Activated naive CD4-positive, alpha-beta T cell treated with anti-CD3 and anti-CD28 coated beads for 36 hours (primary cell): ENCODE data around the gene SLAMF6. TPM values are rescaled to one million over a fixed set of nuclear protein-coding genes. Genes with fewer than 3 reads are reported as not detected.
"Not testable (repeated sequence)": the region's sequence is repeated elsewhere in the genome, so short reads cannot be mapped to it uniquely, and the experiment has no call there.

ENCODE experiments used
- CTCF ChIA-PET: fragments of 350-600 bp; sonication (Branson Sonifier 250); formaldehyde crosslinking; loops from one replicate; lab custom pipeline; 2021; ENCODE audit warnings: antibody characterized with exemption; lab: Charles Lee
- DNase-seq: peaks from one replicate; pipeline ENCODE4 v3.0.0-alpha.2; 2020
- H3K27ac Mint-ChIP-seq: one replicate; pipeline ENCODE4 v1.8.0; 2021; ENCODE audit warnings: mild to moderate bottlenecking, mixed read lengths
- H3K27me3 Mint-ChIP-seq: one replicate; pipeline ENCODE4 v1.8.0; 2021; ENCODE audit warnings: low read depth, mixed read lengths
- H3K36me3 Mint-ChIP-seq: one replicate; pipeline ENCODE4 v1.8.0; 2021; ENCODE audit warnings: low read depth, mixed read lengths
- H3K4me1 Mint-ChIP-seq: one replicate; pipeline ENCODE4 v1.8.0; 2021; ENCODE audit warnings: low read depth, mixed read lengths
- H3K4me3 Mint-ChIP-seq: one replicate; pipeline ENCODE4 v1.8.0; 2021; ENCODE audit warnings: mild to moderate bottlenecking, moderate library complexity, mixed read lengths
- H3K9me3 Mint-ChIP-seq: one replicate; pipeline ENCODE4 v1.8.0; 2021; ENCODE audit warnings: mixed read lengths
- intact Hi-C: fragments of 100-400 bp; cut with micrococcal nuclease; formaldehyde crosslinking; loops from one replicate; pipeline ENCODE4 v1.15.1; 2023
- total RNA-seq, 2 experiments: library from RNA; stranded (reverse); gene quantifications; one replicate each; pipeline ENCODE4 v1.2.3, GENCODE V29; 2021

SLAMF6 gene
- total RNA-seq, 2 experiments from 2014 or later = 55.0 to 55.5 TPM

DNA sequence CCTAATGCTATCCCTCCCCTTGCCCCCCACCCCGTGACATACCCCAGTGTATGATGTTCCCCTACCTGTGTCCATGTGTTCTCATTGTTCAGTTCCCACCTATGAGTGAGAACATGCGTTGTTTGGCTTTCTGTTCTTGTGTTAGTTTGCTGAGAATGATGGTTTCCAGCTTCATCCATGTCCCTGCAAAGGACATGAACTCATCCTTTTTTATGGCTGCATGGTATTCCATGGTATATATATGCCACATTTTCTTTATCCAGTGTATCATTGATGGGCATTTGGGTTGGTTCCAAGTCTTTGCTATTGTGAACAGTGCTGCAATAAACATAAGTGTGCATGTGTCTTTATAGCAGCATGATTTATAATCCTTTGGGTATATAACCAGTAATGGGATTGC lies 734 bp upstream of the SLAMF6 start:
- Mint-ChIP-seq H3K36me3 (peaks cover 50% of the 10 kb centered on the region), H3K4me3 (peak overlapping the region; percentile 66), H3K4me1 (peaks cover 44% of the 10 kb centered on the region), H3K9me3 (peaks cover 35% of the 10 kb centered on the region), H3K27ac (peak overlapping the region; percentile 85)
- intact Hi-C loops = loop anchor here (1.0 to 10.0 kb wide), 3 partner anchors 17 to 1509 kb away; partner anchors contain the start of gene DCAF8
- not testable (repeated sequence) for DNase-seq, H3K27me3 Mint-ChIP-seq
- CTCF ChIA-PET = interaction anchor here (0.7 to 1.1 kb wide), 3 partner anchors 10 to 179 kb away, joined by 3 read pairs; no protein-coding TSS in a partner anchor

DNA sequence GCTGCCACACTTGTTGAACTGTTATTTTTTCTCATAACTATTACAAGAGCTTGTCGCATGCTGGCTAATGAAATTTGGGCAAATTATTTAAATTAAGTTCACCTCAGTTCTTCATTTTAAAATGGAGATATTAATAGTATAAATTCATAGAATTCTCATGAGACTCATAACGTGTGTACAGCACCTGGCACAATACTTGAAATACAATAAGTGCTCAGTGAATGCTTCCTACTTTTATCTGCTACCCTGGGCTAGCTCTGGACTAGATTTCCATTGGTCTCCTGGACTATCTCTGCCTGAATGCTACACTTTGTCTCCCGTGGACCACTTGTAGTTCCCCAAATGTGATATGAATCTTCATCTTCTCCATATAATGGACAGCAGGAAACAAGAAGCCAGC lies 919 bp downstream of the SLAMF6 start:
- H3K4me1 Mint-ChIP-seq = peaks cover 56% of the 10 kb centered on the region
- H3K36me3 Mint-ChIP-seq = peaks cover 56% of the 10 kb centered on the region
- CTCF ChIA-PET = interaction anchor here (0.8 to 2.0 kb wide), 7 partner anchors 9 to 94 kb away, joined by 3 to 14 read pairs (median 8); no protein-coding TSS in a partner anchor
- H3K9me3 Mint-ChIP-seq = peaks cover 30% of the 10 kb centered on the region
- no peak for DNase-seq
- no peaks in the 10 kb centered on the region for H3K27me3 Mint-ChIP-seq
- H3K4me3 Mint-ChIP-seq = peak overlapping the region; percentile 85
- peak overlapping the region; percentile 97 for H3K27ac Mint-ChIP-seq
- intact Hi-C loops = loop anchor here (5.0 to 10.0 kb wide), 2 partner anchors 260 to 1507 kb away; partner anchors contain the start of gene DCAF8

DNA sequence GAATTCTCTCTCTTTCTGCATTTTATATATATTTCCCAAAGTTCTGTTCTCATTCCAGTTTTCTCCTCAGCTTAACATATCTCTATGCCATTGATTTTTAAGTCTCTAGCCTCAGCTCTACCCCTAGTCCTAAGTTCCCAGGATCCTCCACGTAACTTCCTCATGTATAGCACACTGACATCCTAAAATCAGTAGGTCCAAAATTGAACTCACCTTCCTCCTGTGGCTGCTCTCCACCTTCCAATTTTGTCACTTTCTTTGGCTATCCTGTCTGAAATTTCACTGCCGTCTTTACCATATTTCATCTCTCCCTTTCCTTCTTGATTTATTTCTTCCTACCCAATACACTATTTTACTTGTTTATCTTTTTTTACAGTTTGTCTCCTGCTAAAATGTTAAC lies 1.5 kb downstream of the SLAMF6 start:
- no peak for DNase-seq
- CTCF ChIA-PET = interaction anchor here (1.0 to 2.0 kb wide), 5 partner anchors 9 to 93 kb away, joined by 3 to 12 read pairs (median 8); no protein-coding TSS in a partner anchor
- Mint-ChIP-seq H3K27ac (peak overlapping the region; percentile 97), H3K4me3 (peak overlapping the region; percentile 85), H3K36me3 (peaks cover 57% of the 10 kb centered on the region), H3K4me1 (peaks cover 57% of the 10 kb centered on the region), H3K27me3 (no peaks in the 10 kb centered on the region), H3K9me3 (peaks cover 24% of the 10 kb centered on the region)
- intact Hi-C loops = loop anchor here (5.0 to 10.0 kb wide), 2 partner anchors 259 to 1507 kb away; partner anchors contain the start of gene DCAF8

DNA sequence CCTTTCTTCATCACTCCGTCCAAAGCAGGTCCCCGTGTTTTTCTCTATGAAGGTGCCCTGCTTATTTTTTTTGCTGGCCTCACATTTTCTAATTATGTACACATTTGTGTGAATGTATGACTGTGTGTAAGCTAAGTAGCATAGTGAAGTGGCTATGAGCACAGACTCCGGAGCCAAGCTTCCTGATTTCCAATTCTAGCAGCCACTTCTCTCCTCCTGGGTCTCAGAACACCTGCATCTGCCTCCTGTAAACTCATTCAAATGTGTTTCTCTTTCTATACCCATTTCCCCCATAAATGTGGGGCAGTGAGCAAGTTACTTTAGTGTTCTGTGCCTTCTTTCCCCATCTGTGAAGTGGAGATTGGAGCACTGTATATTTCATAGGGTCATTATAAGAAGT lies 2.1 kb downstream of the SLAMF6 start:
- peak; percentile 32 for DNase-seq
- intact Hi-C loops = loop anchor here (1.0 to 10.0 kb wide), 7 partner anchors 50 to 1506 kb away; partner anchors contain the start of gene DCAF8
- Mint-ChIP-seq H3K36me3 (peaks cover 55% of the 10 kb centered on the region), H3K4me3 (peak overlapping the region; percentile 85), H3K27ac (peak overlapping the region; percentile 97), H3K27me3 (no peaks in the 10 kb centered on the region), H3K9me3 (peaks cover 22% of the 10 kb centered on the region), H3K4me1 (peaks cover 63% of the 10 kb centered on the region)
- CTCF ChIA-PET = interaction anchor here (1.0 to 2.0 kb wide), 3 partner anchors 8 to 92 kb away, joined by 3 to 9 read pairs (median 3); no protein-coding TSS in a partner anchor

DNA sequence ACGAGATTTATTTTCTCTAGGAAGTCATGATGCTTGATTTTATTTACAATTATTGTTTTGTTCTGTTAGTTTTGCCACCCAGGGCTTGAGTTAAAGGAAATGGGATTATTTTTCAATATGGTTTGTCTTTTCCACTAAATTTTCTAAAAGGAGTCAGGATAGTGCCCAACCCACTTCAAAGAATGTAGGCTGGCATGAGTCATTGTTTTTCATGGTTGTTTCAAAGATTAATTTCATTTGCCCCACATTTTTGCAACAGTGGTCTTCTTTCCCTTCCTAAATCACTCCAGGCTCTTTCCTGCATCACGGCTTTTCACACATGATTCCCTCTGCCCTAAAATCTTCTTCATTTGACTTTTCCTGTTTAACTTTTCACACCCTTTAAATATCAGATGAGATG lies 2.5 kb downstream of the SLAMF6 start:
- CTCF ChIA-PET = interaction anchor here (0.7 kb wide), 1 partner anchor 46 kb away, joined by 4 read pairs; no protein-coding TSS in a partner anchor
- no peak for DNase-seq
- intact Hi-C loops = loop anchor here (1.0 to 10.0 kb wide), 7 partner anchors 49 to 1506 kb away; partner anchors contain the start of gene DCAF8
- Mint-ChIP-seq H3K4me1 (peaks cover 67% of the 10 kb centered on the region), H3K27ac (peak overlapping the region; percentile 97), H3K27me3 (no peaks in the 10 kb centered on the region), H3K9me3 (peaks cover 20% of the 10 kb centered on the region), H3K4me3 (peak overlapping the region; percentile 85), H3K36me3 (peaks cover 55% of the 10 kb centered on the region)

DNA sequence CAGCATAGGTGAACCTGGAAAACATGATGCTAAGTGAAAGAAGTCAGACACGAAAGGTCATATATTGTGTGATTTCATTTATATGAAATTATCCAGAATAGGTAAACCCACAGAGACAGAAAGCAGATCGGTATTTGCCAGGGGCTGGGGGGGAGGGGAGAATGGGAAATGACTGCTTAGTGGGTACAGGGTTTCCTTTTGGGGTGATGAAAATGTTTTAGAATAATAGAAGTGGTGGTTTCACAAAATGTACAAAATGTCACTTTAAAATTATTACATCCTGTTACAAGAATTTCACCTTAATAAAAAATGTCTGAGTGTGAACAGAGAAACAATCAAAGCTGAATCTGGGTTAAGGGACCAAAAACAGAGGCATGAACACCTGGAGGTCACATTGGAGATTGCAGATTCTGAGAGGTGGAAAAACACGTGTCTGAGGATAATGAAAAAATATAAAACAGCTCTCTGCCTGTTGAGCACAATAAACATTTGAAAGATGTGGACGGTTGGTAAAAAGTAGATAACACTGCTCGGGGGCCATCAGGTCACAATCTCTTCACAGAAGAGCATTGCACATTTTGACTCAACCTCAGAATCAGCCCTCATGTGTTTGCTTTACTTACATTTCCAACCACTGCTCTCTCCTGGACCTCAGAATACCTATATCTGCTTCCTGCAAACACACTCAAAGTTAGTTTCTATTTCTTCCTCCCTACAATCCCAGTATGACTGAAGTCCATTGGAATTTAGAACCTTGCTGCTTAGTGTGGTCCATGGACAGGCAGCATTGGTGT lies 3.2 kb downstream of the SLAMF6 start:
- peak overlapping the region; percentile 85 for H3K4me3 Mint-ChIP-seq
- H3K27me3 Mint-ChIP-seq = no peaks in the 10 kb centered on the region
- intact Hi-C loops = loop anchor here (1.0 to 10.0 kb wide), 10 partner anchors 49 to 1505 kb away; partner anchors contain the start of gene DCAF8
- CTCF ChIA-PET = interaction anchor here (0.5 to 1.6 kb wide), 4 partner anchors 46 to 76 kb away, joined by 3 to 4 read pairs (median 3); no protein-coding TSS in a partner anchor
- DNase-seq = peak; percentile 60
- peaks cover 50% of the 10 kb centered on the region for H3K36me3 Mint-ChIP-seq
- peak overlapping the region; percentile 97 for H3K27ac Mint-ChIP-seq
- H3K9me3 Mint-ChIP-seq = peaks cover 13% of the 10 kb centered on the region
- peaks cover 71% of the 10 kb centered on the region for H3K4me1 Mint-ChIP-seq

DNA sequence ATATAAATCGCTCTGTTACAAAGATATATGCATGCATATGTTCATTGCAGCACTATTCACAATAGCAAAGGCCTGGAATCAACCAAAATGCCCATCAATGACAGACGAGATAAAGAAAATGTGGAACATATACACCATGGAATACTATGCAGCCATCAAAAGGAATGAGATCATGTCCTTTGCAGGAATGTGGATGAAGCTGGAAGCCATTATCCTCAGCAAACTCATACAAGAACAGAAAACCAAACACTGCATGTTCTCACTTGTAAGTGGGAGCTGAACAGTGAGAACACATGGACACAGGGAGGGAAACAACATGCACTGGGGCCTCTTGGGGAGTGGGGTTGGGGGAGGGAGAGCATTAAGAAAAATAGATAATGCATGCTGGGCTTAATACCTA lies 5.5 kb downstream of the SLAMF6 start:
- DNase-seq, H3K27me3 Mint-ChIP-seq, intact Hi-C loops: not testable (repeated sequence)
- peaks cover 84% of the 10 kb centered on the region for H3K4me1 Mint-ChIP-seq
- H3K36me3 Mint-ChIP-seq = peaks cover 65% of the 10 kb centered on the region
- peak overlapping the region; percentile 35 for H3K4me3 Mint-ChIP-seq
- peak overlapping the region; percentile 97 for H3K27ac Mint-ChIP-seq
- H3K9me3 Mint-ChIP-seq = peaks cover 13% of the 10 kb centered on the region
- CTCF ChIA-PET = interaction anchor here (0.6 to 1.0 kb wide), 2 partner anchors 16 to 89 kb away, joined by 3 read pairs; no protein-coding TSS in a partner anchor

DNA sequence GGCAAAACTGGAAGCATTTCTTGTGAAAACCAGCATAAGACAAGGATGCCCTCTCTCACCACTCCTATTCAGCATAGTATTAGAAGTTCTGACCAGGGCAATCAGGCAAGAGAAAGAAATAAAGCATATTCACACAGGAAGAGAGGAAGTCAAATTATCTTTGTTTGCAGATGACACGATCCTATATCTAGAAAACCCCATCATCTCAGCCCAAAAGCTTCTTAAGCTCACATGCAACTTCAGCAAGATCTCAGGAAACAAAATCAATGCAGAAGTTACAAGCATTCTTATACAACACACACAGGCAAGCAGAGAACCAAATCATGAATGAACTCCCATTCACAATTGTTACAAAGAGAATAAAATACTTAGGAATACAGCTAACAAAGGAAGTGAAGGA lies 7.1 kb downstream of the SLAMF6 start:
- CTCF ChIA-PET = interaction anchor here (0.7 to 1.2 kb wide), 2 partner anchors 46 to 80 kb away, joined by 3 to 4 read pairs; no protein-coding TSS in a partner anchor
- intact Hi-C loops = loop anchor here (1.0 kb wide), 1 partner anchor 20 kb away; no protein-coding TSS in a partner anchor
- H3K4me3 Mint-ChIP-seq = peak overlapping the region; percentile 68

DNA sequence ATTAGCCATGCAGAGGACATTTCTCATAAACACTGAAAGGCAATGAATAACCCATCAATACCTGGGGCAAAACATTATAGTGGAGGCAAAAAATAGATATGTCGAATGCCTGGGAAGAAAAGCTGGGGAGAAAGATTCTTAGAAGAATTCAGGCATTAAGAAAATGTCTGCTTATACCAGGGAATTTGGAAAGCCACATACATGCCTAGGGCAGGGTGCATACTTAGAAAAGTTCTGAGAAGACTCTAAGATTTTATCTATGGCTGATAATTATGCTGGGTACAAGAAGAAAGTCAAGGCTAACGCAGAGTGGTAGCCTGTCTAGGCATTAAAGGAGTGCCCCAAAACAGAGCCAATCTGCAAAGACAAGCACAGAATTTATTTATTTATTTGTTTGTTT lies 18.4 kb downstream of the SLAMF6 start:
- CTCF ChIA-PET = interaction anchor here (0.6 kb wide), 1 partner anchor 76 kb away, joined by 3 read pairs; no protein-coding TSS in a partner anchor
- DNase-seq = no peak
- peaks cover 75% of the 10 kb centered on the region for H3K4me1 Mint-ChIP-seq
- peaks cover 83% of the 10 kb centered on the region for H3K36me3 Mint-ChIP-seq
- peaks cover 29% of the 10 kb centered on the region for H3K9me3 Mint-ChIP-seq
- H3K27me3 Mint-ChIP-seq = no peaks in the 10 kb centered on the region
- no peak overlapping the region for H3K4me3 Mint-ChIP-seq
- peak overlapping the region; percentile 41 for H3K27ac Mint-ChIP-seq
- intact Hi-C loops = no loop called here

More for the DNA sequence above, 7.1 kb downstream of the SLAMF6 start:
- not testable (repeated sequence) for H3K27me3 Mint-ChIP-seq, DNase-seq
- Mint-ChIP-seq H3K36me3 (peaks cover 67% of the 10 kb centered on the region), H3K9me3 (peaks cover 15% of the 10 kb centered on the region), H3K4me1 (peaks cover 87% of the 10 kb centered on the region), H3K27ac (peak overlapping the region; percentile 97)

DNA sequence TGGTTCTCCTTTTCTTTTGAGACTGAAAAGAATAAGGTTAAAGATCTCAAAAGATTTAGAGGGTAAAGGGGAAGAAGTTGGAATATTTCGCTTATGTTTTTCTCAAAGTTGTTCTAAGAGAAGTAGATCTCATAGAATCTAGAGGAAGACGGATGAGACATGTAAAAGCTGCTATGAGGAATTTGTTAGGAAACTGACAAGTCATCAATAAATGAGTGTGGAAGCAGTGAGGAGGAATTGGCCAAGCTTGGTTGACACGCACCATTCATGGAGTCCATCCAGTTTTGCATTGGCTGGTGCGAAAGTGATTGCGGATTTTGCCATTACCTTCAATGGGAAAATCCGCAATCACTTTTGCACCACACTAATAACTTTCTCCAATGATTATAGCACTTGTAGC lies 20.0 kb downstream of the SLAMF6 start:
- peaks cover 80% of the 10 kb centered on the region for H3K4me1 Mint-ChIP-seq
- no peaks in the 10 kb centered on the region for H3K27me3 Mint-ChIP-seq
- H3K27ac Mint-ChIP-seq = no peak overlapping the region
- DNase-seq = no peak
- H3K36me3 Mint-ChIP-seq = peaks cover 83% of the 10 kb centered on the region
- intact Hi-C loops = no loop called here
- CTCF ChIA-PET = interaction anchor here (0.6 to 1.0 kb wide), 3 partner anchors 30 to 152 kb away, joined by 3 to 4 read pairs (median 3); no protein-coding TSS in a partner anchor
- peaks cover 34% of the 10 kb centered on the region for H3K9me3 Mint-ChIP-seq
- no peak overlapping the region for H3K4me3 Mint-ChIP-seq

DNA sequence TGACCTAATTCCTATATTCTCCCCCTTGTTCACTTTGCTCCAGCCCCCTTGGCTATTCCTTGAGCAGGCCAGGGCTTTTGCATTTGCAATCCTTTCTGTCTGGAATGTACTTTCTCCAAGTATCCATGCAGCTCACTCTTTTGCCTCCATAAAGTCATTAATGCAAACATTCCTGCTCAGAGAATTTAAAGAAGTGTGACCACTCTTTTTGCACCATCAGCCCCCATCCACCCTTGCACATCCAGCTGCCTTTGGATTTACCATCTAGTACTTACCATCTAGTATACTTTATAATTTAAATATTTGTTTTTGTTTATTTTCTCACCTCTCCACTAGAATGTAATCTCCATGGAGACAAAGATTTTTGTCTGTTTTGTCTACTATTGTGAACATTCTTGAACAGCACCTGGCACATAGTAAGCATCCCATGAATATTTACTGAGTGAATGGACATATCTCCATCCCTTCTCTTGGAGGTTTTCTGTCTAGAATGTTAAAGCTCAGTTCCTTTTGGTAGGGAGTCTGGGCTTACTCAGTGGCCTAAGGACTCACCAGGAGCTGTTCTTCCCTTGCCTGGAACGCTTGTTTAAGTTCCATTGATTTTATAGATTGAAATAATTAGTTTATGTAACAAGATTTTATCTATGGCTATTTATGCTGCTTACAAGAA lies 22.6 kb downstream of the SLAMF6 start:
- intact Hi-C loops = no loop called here
- Mint-ChIP-seq H3K4me1 (peaks cover 82% of the 10 kb centered on the region), H3K27ac (no peak overlapping the region), H3K27me3 (no peaks in the 10 kb centered on the region), H3K9me3 (peaks cover 15% of the 10 kb centered on the region), H3K36me3 (peaks cover 63% of the 10 kb centered on the region), H3K4me3 (no peak overlapping the region)
- DNase-seq = no peak
- CTCF ChIA-PET = interaction anchor here (1.5 kb wide), 1 partner anchor 40 kb away, joined by 3 read pairs; no protein-coding TSS in a partner anchor
